Measurements from ENCODE around the gene ZDHHC9.

Gene ZDHHC9

GRCh38 chrX:129783291-129783713 lies 60.4 kb downstream of the ZDHHC9 start:
- TF ChIP-seq GATA3 (IDR thresholded peaks at IDR 0.05; ENCODE audit: low read depth, low read length) (no peak), GATA2 (IDR thresholded peaks at IDR 0.05; ENCODE audit: low read depth, low read length) (no peak)

DNA sequence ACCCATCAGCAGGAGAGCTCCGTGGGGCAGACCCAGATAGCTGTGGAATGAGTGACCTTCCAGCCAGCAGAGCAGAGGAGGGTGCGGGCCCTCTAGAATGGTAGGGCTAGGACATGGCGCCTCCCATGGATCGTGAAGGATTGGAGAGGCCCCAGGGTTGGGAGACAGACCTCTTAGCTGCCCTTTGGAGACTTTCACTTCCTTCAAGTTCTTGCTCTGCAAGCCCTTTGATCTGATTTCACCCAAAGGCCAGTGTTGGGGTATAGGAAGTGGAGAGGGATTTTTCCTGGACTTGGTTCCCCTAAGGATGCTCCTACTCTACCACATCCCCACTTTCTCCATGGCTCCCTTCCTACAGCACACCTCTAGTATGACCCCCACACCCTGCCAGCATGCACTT lies 61.0 kb downstream of the ZDHHC9 start:
- no peak for TF ChIP-seq GATA2 (IDR thresholded peaks at IDR 0.05; ENCODE audit: low read depth, low read length)
- TF ChIP-seq GATA3 (IDR thresholded peaks at IDR 0.05; ENCODE audit: low read depth, low read length): no peak

DNA sequence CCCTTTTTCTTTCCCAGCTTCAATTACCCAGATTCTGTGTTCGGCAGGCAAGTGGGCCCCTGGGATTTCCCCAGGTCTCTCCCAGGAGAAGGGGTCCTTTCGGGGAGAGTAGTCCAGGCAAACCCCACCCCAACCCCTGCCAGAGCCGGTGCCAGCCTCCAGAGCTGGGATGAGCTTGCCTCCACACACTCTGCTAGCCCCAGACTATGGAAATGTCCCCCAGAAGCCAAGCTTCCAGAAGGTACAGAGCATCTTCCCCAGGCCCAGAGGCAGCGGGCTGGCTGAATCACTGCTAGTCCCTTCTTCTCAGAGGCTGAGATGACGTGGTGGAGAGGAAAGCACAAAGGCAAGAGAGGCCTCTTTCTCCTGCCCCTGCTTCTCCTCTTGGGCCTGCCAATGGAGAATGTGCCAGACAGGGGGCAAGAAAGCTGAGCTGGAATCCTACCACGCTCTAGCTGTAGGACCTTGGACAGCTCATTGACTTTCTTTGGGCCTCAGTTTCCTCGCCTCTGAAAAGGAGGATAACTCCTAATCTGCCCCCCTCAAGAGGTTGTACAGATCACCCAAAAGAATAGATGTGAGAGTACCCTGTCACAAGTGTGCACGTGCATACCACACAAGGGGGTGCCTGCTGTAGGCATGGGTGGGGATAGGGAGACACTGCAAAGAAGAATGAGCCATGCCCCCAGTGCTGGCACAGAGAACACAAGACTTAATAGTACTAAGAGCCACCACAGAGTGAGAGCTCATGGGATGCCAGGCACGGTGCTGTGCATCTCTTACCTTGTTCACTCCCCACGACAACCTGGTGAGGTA lies 61.8 kb downstream of the ZDHHC9 start:
- TF ChIP-seq GATA3 (IDR thresholded peaks at IDR 0.05; ENCODE audit: low read depth, low read length): no peak
- TF ChIP-seq GATA2 (IDR thresholded peaks at IDR 0.05; ENCODE audit: low read depth, low read length): no peak

DNA sequence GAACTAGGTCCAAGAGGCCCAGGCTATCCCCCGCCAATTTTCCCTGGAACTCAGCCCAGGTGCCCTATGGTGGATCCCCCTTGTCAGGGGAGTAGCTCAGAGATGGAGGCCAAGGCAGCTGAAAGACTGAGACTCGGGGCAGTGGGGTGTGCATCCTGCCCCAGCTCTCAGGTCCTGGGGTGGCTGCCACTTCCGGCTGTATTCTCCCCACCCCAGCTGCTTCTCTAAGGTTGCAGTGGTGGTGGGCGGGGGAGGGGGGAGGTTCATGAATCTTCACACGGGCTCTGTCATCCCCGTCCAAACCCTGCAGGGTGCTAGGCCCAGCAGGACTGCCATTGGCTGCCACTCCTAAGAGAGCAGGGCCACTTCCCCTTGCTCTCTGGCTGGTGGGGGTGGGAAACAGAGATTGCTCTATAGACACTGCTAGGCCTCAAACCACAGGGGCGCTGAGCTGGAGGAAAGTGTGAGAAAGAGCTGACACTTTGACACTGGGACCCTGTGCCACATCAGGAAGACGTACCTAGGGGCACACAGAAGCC lies 62.5 kb downstream of the ZDHHC9 start:
- TF ChIP-seq GATA3 (IDR thresholded peaks at IDR 0.05; ENCODE audit: low read depth, low read length): no peak
- TF ChIP-seq GATA2 (IDR thresholded peaks at IDR 0.05; ENCODE audit: low read depth, low read length): no peak

- TF ChIP-seq GATA2 (IDR thresholded peaks at IDR 0.05; ENCODE audit: low read depth, low read length) (no peak), GATA3 (IDR thresholded peaks at IDR 0.05; ENCODE audit: low read depth, low read length) (no peak)
Measured at GRCh38 chrX:129780441-129781105, 63.1 kb downstream of the ZDHHC9 start.

GRCh38 chrX:129779747-129780146 lies 63.9 kb downstream of the ZDHHC9 start, which contains the start of gene SASH3:
Gene SASH3 (plus strand): TSS chrX:129779949. CDS start chrX:129780098, 149 bp downstream.
- TF ChIP-seq GATA3 (IDR thresholded peaks at IDR 0.05; ENCODE audit: low read depth, low read length): no peak
- TF ChIP-seq GATA2 (IDR thresholded peaks at IDR 0.05; ENCODE audit: low read depth, low read length): no peak

GRCh38 chrX:129779086-129779672 lies 64.5 kb downstream of the ZDHHC9 start:
- TF ChIP-seq GATA3 (IDR thresholded peaks at IDR 0.05; ENCODE audit: low read depth, low read length) (no peak), GATA2 (IDR thresholded peaks at IDR 0.05; ENCODE audit: low read depth, low read length) (no peak)

DNA sequence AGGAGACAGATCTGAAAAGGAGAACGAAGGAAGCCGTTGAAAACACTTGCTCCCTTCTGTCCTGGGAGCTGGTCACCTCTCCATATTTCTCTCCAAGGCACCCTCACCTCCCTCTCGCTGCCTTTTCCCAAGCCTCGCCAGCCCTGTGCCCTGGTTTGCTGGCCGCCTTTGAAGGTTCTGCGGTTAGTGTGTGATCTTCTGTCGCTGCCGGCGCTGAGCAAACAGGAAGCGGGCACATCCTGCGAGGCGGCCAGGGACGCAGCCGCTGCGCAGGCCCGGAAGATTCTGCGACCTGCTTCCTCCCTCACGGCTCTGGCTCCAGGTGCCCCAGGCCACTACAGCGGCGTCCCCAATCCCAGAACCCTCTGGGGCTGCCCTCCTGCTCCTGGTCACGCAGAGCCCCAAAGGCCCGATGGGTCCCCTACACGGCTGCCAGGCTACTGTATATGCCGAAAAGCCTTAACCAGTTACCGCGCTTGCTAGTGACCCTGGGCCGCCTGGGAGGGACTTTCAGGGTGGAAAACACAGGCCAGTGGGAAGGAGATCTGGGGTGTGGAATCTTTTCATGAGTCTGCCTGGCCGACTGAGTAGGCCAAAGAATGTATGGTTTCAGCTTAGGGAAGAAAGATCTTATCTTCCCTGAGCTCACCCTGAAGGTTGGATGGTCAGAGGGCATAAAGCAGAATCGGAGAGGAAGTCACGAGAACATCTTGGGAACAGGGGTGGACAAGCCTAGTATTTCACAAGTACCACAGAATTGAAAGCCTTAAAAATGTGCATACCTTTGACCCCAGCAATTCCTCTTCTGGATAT lies 66.3 kb downstream of the ZDHHC9 start:
- TF ChIP-seq GATA3 (IDR thresholded peaks at IDR 0.05; ENCODE audit: low read depth, low read length): no peak
- no peak for TF ChIP-seq GATA2 (IDR thresholded peaks at IDR 0.05; ENCODE audit: low read depth, low read length)

GRCh38 chrX:129773649-129774458 lies 69.8 kb downstream of the ZDHHC9 start:
- TF ChIP-seq GATA2 (IDR thresholded peaks at IDR 0.05; ENCODE audit: low read depth, low read length) (no peak), GATA3 (IDR thresholded peaks at IDR 0.05; ENCODE audit: low read depth, low read length) (no peak)

DNA sequence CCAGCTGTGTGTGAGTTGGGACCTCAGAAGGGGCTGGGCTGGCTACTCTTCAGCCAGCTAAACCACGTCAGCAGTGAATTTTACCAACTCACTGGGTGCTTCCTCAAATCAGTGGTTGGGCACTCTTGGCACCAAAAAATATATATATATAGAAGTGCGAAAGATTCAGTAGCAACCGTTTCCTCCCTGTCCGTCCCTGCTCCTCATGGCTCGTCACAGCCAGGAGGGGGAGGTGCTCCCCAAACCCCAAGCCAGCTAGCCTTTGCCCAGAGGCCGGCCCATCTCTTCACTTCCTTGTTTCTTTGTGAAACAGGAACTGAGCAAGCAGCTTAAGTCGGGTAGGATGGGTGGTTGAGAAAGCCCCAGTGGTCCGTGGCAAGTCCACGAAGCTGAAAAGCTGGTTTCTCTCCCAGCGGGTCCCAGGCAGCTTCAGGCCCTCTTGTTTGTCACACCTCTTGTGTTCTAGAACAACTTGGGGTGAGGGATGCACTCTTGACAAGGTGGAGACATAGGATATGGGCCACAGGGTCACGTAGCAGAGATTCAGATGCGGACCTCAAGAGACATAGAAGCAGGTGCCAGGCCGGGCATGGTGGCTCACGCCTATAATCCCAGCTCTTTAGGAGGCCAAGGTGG lies 70.8 kb downstream of the ZDHHC9 start:
- TF ChIP-seq GATA2 (IDR thresholded peaks at IDR 0.05; ENCODE audit: low read depth, low read length) (no peak), GATA3 (IDR thresholded peaks at IDR 0.05; ENCODE audit: low read depth, low read length) (no peak)

DNA sequence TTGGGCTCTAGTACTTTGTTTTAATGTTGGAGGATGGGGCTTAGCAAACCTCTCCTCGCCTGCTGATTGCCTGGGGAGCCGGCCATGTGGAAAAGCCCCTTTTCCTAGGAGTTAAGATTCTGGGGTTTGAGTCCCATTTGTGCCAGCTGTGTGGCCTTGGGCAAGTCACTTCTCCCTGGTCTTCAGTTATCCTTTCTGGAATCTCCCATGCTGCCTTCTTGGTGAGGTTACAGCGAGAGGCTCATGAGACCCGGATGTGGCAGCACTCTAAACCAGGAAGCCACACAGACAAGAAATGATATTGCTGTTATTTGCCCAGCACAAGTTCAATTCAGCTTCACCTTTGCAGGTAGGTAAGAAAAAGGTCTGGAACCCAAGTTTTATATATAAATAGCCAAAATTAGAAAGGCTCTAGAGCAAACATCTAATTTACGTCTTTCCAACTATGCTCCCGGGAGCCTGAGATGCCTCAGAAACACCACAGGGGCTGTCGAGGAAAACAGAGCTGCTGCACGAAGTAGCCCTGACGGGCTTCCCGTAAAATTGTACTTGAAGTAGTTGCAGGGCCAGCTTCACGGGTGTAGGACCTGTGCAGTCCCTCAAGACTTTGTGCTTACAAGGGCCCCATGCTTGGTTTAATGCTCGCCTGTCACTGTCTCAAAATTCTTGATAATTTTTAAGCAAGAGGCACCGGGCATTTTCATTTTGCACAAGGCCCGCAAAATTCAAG lies 72.3 kb downstream of the ZDHHC9 start:
- TF ChIP-seq GATA2 (IDR thresholded peaks at IDR 0.05; ENCODE audit: low read depth, low read length) (no peak), GATA3 (IDR thresholded peaks at IDR 0.05; ENCODE audit: low read depth, low read length) (no peak)
